ENCODE measurements around the gene RNF144A.

The RNF144A gene

DNA sequence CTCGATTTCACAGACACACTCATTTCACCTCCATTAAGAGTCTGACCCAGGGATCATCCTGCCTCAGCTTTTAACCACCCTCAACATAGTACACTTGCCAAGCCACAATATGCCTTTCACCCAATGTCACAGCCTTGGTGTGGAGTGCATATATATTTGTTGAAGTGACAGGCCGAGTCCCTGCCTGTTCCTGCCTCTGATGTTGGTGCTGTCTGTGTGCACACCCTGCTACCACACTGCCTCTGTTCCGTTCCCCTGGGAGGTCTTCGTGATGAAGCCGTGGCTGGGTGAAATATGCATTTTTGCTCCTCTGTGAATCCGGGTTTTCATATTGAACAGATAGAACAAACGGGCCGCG is 90.3 kb downstream of the RNF144A start:
- DNase-seq (ENCODE audit: low read depth, low spot score), result no peak

DNA sequence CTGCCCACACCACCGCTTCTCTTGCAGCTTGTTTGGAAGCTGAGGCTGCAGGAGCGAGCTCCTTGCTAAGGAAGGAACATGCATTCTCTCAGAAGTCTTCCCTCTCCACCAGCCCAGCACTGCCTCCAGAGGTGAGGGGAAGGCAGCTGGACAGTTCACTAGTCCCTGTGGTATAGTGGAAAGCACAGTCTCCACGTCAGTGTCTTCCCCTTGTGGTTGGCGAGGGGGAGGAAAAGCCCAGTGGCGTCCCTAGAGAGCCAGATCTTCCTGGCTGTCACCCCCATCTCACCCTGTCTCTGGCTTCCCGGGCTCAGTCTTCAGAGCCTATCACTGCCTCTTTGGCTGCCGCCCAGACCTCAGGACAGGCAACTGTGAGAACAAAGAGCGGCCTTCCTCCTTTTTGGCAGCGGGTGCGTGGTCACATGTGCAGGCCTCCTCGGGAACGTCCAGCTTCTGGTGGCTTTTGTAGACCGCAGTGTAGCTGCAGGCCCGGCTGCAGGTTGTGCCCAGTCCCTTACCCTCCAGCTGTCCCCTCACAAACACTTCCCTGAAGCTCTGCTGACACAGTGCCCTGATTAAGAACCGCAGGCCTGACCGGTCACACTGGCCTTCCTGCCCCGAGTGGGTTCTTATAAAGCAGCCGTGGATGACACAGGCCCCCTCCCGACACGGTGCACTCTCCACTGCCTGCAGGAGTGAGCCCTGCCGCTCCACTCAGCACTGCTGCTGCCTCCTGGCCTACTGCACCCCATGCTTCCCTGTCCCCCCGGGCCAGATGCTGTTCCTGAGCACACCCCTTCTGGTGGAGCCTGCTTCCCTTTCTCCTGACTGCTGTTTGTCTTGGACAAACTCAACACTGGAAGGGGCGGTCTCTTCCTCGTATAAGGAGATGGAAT is 90.9 kb downstream of the RNF144A start:
- peak; percentile 93 for DNase-seq (ENCODE audit: low read depth, low spot score)

DNA sequence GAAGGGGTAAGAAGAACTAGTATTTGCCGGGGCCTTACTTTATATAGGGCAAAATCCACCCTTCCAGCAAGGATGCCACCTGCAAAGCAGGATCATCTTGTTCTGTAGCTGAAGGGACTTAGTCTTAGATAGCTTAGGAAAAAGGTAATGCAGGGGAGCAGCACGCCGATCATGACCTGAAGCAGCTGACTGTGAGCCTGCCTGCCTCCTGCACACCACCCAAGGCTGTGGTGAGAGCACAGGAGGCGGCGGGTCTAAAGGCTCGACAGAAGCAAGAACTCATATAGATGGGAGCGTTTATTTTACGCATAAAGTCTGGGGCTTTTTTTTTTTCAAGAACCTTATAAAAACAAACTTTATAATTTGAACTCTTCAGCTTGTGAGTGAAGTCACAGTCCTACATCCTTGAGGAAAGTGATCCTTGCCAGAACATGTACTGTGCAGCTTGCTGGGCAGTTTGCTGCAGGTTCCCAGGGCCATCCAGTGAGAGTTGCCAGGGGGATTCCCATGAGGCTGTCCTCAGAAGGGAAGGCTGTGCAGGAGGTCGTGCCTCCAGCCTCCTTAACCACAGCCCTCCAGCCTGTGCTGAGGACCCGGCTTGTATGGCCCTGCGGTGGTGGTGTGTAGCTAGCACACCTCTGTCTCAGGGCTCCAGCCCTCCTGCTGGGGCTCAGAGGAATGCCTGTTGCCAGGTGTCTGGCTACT is 92.1 kb downstream of the RNF144A start:
- peak; percentile 71 for DNase-seq (ENCODE audit: low read depth, low spot score)

GRCh38 chr2:7010391-7011054 is 93.3 kb downstream of the RNF144A start:
- DNase-seq (ENCODE audit: low read depth, low spot score), result peak; percentile 97

DNA sequence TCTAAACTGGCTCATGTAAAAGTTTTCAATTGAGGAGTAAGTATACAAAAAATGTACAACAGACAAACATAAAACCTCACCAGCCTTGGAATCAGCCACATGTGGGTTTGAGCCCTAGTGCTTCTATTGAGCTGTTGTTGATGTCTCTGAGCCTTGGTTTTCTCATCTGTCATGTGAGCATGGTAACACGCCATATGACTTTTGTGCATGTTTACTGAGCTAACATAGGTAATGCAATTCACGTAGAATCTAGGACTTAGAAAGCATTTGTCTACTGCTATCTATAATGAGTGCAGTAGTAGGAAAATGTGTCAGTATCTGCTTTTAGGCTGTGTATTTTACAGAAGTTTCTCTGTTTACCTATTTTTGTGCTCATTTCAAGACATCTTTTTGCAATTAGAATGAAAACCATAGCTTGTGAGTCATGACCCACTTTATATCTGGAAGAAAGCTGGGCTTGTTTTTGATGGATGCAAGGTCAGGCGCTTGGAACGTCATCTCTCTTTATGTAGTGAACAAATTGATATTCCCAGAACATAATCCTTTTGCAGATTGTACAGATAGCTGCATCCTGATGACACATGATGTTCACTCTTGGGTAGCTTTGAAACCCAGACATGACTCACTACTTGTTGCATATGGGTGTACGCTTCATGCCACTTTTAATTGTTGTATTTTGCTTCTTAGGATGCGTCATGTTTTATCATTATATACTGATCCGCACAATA is 94.3 kb downstream of the RNF144A start:
- peak; percentile 83 for DNase-seq (ENCODE audit: low read depth, low spot score)

DNA sequence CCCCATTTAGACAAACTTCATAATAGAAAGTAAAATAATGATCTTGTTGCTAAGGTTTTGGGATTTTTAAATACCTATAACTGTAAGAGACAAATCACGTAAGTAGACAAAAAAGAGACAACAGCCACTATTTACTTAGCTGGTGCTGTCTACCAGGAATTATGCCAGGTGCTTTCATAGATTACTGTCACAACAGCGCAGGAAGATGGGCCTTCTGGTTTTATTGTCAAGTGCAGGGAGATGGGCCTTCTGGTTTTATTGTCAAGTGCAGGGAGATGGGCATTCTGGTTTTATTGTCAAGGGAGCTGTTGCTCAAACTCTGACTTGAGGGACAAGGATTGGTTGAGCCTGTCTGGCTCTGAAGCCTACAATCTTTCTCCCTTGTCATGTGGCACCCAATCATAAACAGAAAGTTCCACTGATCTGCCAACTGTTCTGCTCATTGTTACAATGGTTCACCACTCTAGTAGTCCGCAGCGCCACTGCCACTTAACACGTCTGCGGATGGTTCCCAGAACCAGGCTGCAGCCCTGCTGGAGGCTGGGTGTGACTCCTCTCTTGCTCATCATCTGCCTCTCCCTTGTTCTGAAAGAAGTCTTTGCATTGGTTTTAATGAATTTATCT is 95.0 kb downstream of the RNF144A start:
- peak; percentile 38 for DNase-seq (ENCODE audit: low read depth, low spot score)

DNA sequence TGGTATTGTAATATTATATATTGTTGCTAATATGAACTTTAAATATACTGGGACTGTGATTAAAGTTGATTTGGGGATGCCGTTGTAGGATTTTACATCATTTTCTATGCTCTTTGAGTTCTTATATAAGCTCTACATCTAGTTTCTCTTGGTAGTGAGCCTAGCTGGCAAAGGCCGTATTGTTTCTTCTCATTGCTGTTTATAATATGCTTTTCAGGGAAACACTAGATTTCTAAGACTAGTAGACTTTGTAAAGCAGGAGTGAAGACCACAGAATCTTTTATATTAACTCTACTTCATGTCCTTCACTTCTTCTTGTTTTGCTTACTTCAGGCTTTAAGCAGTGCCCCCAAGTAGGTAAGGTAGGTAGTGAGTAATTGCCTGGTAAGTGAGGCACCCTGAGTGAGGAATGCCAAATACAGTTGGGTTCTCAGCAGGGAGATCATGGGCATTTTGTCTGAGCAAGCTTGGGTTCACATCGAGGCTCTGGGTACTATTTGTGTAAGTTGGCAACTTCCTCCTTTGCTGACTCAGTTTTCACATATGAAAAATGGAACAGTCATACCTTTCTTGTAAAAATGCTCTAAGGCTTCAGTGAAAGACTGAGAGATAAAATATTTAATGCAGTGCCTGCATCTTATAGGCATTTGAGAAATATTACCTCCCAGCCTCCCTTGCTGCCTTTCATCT is 96.4 kb downstream of the RNF144A start:
- no peak for DNase-seq (ENCODE audit: low read depth, low spot score)

DNA sequence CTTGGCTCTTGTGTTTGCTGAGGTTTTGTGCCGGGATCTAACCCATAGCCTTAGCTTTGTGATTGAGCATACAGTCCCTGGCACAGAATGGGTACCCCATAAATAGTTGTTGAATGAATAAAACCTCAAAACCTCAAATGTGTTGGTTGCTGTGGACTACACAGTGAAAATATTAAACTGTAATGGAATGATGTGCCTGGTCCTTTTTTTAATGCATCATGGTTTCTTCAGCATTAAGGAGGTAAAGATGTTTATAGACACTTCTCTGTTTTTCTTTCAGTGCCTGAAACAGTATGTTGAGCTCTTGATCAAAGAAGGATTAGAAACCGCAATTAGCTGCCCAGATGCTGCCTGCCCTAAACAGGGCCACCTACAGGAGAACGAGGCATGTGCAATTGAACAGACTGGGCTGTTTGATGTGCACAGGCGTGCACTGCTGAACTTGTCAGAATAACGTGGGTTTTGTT is 97.0 kb downstream of the RNF144A start:
- peak; percentile 83 for DNase-seq (ENCODE audit: low read depth, low spot score)

GRCh38 chr2:7015007-7015950 is 98.1 kb downstream of the RNF144A start:
- DNase-seq (ENCODE audit: low read depth, low spot score), result no peak

DNA sequence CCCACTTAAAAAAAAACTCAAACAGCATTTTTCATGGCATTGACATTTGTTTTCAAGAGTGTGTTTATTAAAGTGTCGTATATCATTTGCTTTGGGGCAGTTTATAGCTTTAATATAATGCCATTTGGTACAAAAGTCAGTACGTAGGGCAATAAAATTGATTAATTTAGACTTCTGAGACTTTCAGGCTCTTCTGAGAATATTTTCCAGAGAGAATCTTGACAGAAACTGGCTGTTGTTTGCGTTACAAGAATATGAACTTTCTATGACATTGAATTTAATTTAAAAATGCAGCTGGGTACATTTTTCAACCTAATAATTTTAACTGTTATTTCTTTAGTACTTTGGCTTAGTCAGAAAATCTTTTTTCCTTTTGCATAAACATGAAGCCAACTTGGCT is 98.9 kb downstream of the RNF144A start:
- no peak for DNase-seq (ENCODE audit: low read depth, low spot score)

- DNase-seq (ENCODE audit: low read depth, low spot score), result no peak
Observed at GRCh38 chr2:7016601-7017211, 99.5 kb downstream of the RNF144A start.

- DNase-seq (ENCODE audit: low read depth, low spot score), result no peak
Observed at GRCh38 chr2:7017671-7018281, 100.6 kb downstream of the RNF144A start.

DNA sequence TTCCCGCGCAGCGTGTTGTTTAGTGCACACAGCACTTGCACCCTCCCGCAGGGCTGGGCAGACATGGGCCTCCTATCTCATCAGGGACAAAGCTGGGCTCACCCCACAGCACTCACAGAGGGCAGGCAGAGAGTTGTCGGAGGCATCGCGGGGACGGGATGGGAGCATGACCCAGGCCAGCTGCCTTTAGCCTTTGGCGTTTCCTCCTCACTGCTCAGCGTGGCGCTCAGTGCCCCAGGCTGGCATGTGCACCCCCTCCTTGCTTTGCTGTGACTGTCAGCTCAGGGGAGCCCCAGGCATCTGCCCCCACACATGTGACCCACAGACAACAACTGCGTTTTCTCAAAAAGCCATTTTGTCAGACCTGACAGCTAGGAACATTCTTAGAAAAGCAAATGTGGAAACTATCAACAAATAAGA is 101.1 kb downstream of the RNF144A start:
- DNase-seq (ENCODE audit: low read depth, low spot score), result no peak

GRCh38 chr2:7018767-7019166 is 101.6 kb downstream of the RNF144A start:
- DNase-seq (ENCODE audit: low read depth, low spot score), result no peak

- no peak for DNase-seq (ENCODE audit: low read depth, low spot score)
Observed at GRCh38 chr2:7019191-7019590, 102.0 kb downstream of the RNF144A start.

DNA sequence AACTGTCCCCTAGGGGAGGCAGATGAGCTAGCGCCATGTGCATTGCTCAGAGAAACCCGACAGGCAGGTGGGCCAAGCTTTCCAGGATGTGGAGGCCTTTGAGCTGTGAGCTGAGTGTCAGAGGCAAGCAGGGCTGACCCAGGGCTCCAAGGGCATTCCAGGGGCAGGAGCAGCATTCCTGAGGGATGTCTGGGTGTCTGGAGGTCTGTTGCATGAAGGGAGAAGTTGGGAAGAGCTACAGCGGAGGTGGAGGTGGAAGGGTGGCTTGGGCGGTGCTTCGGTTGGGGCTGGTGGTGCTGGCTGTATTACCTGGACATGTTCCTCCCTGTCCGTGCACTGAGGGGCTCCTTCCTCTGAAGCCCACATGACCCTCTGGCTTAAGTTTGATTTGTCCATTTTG is 102.8 kb downstream of the RNF144A start:
- no peak for DNase-seq (ENCODE audit: low read depth, low spot score)

GRCh38 chr2:7020468-7020867 is 103.3 kb downstream of the RNF144A start:
- DNase-seq (ENCODE audit: low read depth, low spot score), result no peak

DNA sequence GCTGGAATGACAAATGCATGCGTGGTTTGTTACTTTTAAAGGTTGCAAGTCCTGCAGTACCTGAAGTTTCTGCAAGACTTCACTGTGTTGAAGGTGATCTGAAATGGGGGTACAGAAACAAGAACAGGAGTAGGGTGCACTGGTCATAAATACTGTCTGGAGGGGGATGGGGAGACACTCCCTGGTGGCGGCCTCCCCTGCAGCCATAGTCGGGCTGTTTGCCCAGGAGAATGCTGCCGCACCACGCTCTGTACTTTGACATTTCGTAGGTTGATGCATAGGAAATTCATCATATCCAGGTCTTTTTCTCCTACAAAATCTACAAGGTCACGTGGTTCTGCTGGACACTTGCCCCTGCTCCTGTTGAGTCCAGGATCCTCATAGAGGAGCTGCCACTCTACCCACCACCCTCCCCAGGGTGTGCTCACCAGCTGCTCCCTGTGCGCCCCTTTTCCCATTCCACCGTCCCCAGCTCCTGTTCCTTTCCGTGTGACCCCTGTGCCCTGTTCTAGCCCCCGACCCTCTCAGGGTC is 103.8 kb downstream of the RNF144A start:
- no peak for DNase-seq (ENCODE audit: low read depth, low spot score)

Measured in astrocyte of the hippocampus (primary cell).